Thyroid gland (tissue), 4 donors: ENCODE data around the gene PDZD2.

ENCODE experiments used
- CTCF ChIP-seq, 6 experiments: fragments of 200-600 bp in 3 of 6; fragments of 450-650 bp in 3 of 6; sonication (generic) in 3 of 6; IDR thresholded peaks; one replicate each; pipeline ENCODE4 v1.5.1; 2016 to 2019; ENCODE audit warnings: antibody characterized with exemption in 6 of 6, mild to moderate bottlenecking in 2 of 6, inconsistent platforms in 1 of 6, moderate library complexity in 1 of 6
- POLR2A ChIP-seq, 2 donors: fragments of 450-650 bp; IDR thresholded peaks; one replicate each; pipeline ENCODE4 v1.6.1; 2017; ENCODE audit warnings: antibody characterized with exemption in 2 of 2, mild to moderate bottlenecking in 2 of 2, moderate library complexity in 1 of 2

- TF ChIP-seq CTCF (IDR thresholded peaks at IDR 0.05) (no peak), POLR2A (IDR thresholded peaks at IDR 0.05) (no peak)
These were observed 303.6 kb downstream of the PDZD2 start for GRCh38 chr5:31942546-31942945.
